Measurements from ENCODE around the gene AP1S1.

- no peak for TF ChIP-seq CTCF (IDR thresholded peaks at IDR 0.05)
- no peak for TF ChIP-seq ZFX (IDR thresholded peaks at IDR 0.05; ENCODE audit: borderline replicate concordance)
Measured at GRCh38 chr7:101174322-101174854, 20.1 kb downstream of the AP1S1 start.

Measured in 22Rv1 (cell line).